Epithelial cell of esophagus (primary cell): ENCODE data around the gene PBX4.

Experiments
- DNase-seq: peaks from one replicate; pipeline ENCODE4 v3.0.0; 2010; ENCODE audit warnings: low read depth
- H3K4me3 ChIP-seq: 2 replicates; pipeline ENCODE4 v1.5.1; 2011; ENCODE audit warnings: mild to moderate bottlenecking, low read length, control low read depth
- CTCF ChIP-seq: IDR thresholded peaks from 2 replicates; pipeline ENCODE4 v1.5.1; 2011; ENCODE audit warnings: low read depth, mild to moderate bottlenecking, low read length, control low read depth, inconsistent platforms; ENCODE audit not compliant: insufficient read depth; ENCODE audit errors: missing control alignments

Gene PBX4

DNA sequence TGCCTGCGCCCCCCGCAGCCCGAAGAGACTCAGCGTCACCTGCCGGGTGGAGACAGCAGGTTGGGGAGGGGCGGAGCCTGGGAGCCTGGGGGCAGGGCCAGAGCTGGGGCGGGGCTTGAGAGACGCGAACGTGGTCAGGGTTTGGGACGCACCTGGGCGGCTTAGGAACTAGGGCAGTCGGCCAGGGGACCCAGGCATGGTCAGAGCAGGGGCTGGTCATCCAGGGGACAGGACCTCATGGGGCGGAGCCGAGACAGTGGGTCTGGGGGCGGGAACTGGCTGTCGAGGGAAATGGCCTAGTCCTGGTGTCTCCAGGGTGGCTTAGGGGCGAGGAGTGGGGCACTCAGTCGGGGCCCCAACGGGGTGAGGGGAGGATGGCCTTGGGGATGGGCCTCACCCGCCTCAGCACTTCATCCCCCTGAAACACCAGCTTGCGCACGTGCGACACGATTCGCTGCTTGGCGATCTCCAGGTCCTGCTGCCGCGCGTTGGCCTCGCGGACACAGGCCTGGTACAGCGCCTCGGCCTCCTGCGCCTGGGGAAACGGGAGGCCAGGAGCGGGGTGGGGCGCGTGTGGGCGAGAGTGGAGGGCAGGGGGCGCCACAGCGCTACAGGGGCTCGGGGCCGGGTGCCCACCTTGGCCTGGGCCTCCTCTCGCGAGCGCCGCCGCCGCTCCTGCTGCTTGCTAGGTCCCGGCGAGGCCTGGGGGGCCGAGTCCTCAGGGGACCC is 19.2 kb upstream of the PBX4 start:
- TF ChIP-seq CTCF, result no peak
- no peak overlapping the region for H3K4me3 ChIP-seq
- DNase-seq, result no peak

- no peak for DNase-seq
- no peak for TF ChIP-seq CTCF
- no peak overlapping the region for H3K4me3 ChIP-seq
Observed at GRCh38 chr19:19637186-19637522, 18.7 kb upstream of the PBX4 start.

GRCh38 chr19:19636573-19637185 is 18.2 kb upstream of the PBX4 start:
- no peak overlapping the region for H3K4me3 ChIP-seq
- TF ChIP-seq CTCF, result no peak
- DNase-seq, result no peak

- DNase-seq, result no peak
- no peak overlapping the region for H3K4me3 ChIP-seq
- no peak for TF ChIP-seq CTCF
Observed at GRCh38 chr19:19635313-19635702, 16.8 kb upstream of the PBX4 start.

DNA sequence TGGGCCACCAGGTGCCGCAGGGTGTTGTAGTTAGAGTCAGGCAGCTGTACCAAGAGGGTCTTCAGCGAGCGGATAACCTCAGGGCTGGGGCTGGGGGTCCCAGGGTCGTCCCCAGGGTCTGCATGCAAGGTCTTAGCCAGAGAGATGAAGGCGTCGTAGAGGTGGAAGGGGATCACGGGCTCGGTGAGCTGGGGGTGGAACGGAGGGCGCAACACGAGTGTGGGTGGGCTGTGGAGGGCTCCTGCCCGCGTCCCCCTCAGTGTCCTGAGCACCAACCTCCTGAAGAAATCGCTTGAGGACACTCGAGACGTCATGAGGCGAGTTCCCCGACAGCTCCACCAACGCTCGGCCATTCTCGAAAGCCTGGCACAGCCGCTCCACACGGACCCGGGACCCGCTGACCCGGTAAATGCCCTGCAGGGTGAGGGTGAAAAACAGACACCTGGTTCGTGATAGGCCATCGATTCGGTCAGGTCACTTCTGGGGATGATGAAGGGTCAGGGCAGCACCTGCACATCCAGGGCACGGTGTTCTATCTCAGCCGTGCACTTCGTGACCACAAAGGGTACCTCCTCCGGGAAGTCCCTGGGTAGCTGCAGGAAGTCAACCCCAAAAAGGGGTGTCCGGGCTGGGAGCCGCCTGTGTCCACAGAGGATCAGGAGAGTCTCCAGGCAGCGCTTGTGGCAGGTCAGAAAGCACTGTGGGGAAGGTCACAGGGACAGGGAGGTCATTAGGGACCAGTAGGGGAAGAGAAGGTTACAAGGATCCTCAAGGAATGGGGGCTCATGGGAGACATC is 16.2 kb upstream of the PBX4 start:
- no peak for TF ChIP-seq CTCF
- H3K4me3 ChIP-seq, result no peak overlapping the region
- no peak for DNase-seq

DNA sequence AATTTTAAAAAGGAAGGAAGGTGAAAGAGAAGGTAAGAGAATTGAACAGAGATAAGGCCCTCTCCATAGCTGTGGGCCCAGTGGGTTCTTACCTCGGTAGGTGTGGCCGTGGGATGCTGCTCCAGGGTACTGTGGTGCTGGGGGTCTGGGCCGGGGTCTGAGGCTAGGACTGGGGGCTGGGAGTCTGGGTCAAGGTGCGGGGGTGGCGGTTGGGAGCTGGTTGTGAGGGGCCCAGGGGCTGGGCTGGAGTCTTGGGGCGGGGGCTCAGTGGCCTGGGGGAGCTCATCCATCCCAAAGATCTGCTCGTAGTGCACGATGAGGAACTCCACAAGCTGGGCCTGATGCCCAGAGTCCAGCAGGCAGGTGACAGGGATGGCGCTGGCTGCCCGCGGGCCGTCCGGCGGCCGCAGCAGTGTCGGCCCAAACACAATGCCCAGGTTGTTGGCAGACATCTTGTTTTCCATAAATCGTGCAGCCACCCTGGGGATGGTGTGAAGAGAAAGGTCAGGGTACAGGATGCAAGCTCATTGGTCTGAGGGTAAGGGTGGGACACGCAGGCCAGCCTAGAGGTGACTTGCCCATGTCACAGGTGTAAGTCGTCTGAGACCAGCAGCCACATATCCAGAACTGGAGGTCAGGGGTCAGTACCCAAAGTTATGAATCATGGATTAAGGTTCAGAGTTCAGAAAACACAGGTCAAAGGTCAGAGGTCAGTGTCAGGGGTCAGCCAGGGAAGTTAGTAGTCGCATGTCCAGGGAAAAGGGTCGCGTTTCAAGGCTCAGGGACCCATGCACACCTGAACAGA is 15.4 kb upstream of the PBX4 start:
- no peak overlapping the region for H3K4me3 ChIP-seq
- no peak for DNase-seq
- TF ChIP-seq CTCF, result no peak
